Measurements from ENCODE around the gene ABHD6. TPM values are rescaled to one million over a fixed set of nuclear protein-coding genes. Genes with fewer than 3 reads are reported as not detected.

Gene ABHD6
- total RNA-seq (2022; extraction: Qiagen RNA extraction) = 11.0 to 12.7 TPM (median 12.1 TPM) in 5 replicates

GRCh38 chr3:58237238-58237940 lies at the start of gene ABHD6:
ABHD6 (plus strand) TSS chr3:58237792; CDS start chr3:58256587, 18,795 bp downstream.

GRCh38 chr3:58210761-58211460 lies 26.7 kb upstream of the ABHD6 start, which contains the start of gene DNASE1L3:
DNASE1L3 (minus strand) TSS chr3:58210972; CDS start chr3:58210906, 66 bp downstream.

GRCh38 chr3:58305882-58306711 lies 68.5 kb downstream of the ABHD6 start, which contains the start of the genes HTD2 and RPP14:
HTD2 (plus strand) TSS chr3:58306520; CDS start chr3:58317614, 11,094 bp downstream.
RPP14 (plus strand) TSS chr3:58306245; CDS start chr3:58310330, 4,085 bp downstream.

GRCh38 chr3:58332575-58333188 lies 95.1 kb downstream of the ABHD6 start, which contains the start of gene PXK:
PXK (plus strand) TSS chr3:58332892; CDS start chr3:58332989, 97 bp downstream.

Other genes starting within 250 kb of the ABHD6 start
- gene FLNB, start 229.4 kb upstream of the ABHD6 start, total RNA-seq (2022; extraction: Qiagen RNA extraction) = 288 to 332 TPM (median 311 TPM) in 5 replicates
- 0.06 to 0.28 TPM in 2 of 5 replicates, not detected in the others for gene DNASE1L3, start 26.8 kb upstream of the ABHD6 start, total RNA-seq (2022; extraction: Qiagen RNA extraction)
- gene RPP14, start 68.5 kb downstream of the ABHD6 start, total RNA-seq (2022; extraction: Qiagen RNA extraction) = 10.0 to 12.8 TPM (median 11.1 TPM) in 5 replicates
- 6.1 to 7.8 TPM (median 6.8 TPM) in 5 replicates for gene HTD2, start 68.7 kb downstream of the ABHD6 start, total RNA-seq (2022; extraction: Qiagen RNA extraction)
- gene PXK, start 95.1 kb downstream of the ABHD6 start, total RNA-seq (2022; extraction: Qiagen RNA extraction) = 5.5 to 6.6 TPM (median 6.2 TPM) in 5 replicates
- 55.2 to 67.8 TPM (median 60.6 TPM) in 5 replicates for gene PDHB, start 196.0 kb downstream of the ABHD6 start, total RNA-seq (2022; extraction: Qiagen RNA extraction)